Fibroblast of villous mesenchyme (primary cell): Measurements from ENCODE around the gene MUSK. TPM values are rescaled to one million over a fixed set of nuclear protein-coding genes. Genes with fewer than 3 reads are reported as not detected.

Experiments
- DNase-seq: peaks from one replicate; pipeline ENCODE4 v3.0.0-alpha.2; 2010; ENCODE audit warnings: low read depth
- H3K4me3 ChIP-seq: 2 replicates; pipeline ENCODE4 v1.5.1; 2011; ENCODE audit warnings: low read depth, mild to moderate bottlenecking, low read length
- CTCF ChIP-seq: IDR thresholded peaks from 2 replicates; pipeline ENCODE4 v1.5.1; 2012; ENCODE audit warnings: low read depth, mild to moderate bottlenecking, low read length; ENCODE audit not compliant: insufficient read depth
- total RNA-seq: library from RNA; depleted of rRNA; stranded (reverse); fragments of >200 nt; gene quantifications from 2 replicates; pipeline ENCODE4 v1.2.3, GENCODE V29; 2012

MUSK gene
- total RNA-seq, 1 donor = under 0.01 TPM

- no peak for DNase-seq
- H3K4me3 ChIP-seq = no peak overlapping the region
- TF ChIP-seq CTCF = no peak
Measured at GRCh38 chr9:110712955-110713354, 44.4 kb downstream of the MUSK start.

GRCh38 chr9:110714314-110714713, 45.7 kb downstream of the MUSK start:
- H3K4me3 ChIP-seq = no peak overlapping the region
- no peak for DNase-seq
- no peak for TF ChIP-seq CTCF

GRCh38 chr9:110728058-110728457, 59.5 kb downstream of the MUSK start:
- H3K4me3 ChIP-seq = no peak overlapping the region
- TF ChIP-seq CTCF = no peak
- no peak for DNase-seq

- DNase-seq = no peak
- H3K4me3 ChIP-seq = no peak overlapping the region
- TF ChIP-seq CTCF = no peak
Measured at GRCh38 chr9:110729641-110730040, 61.0 kb downstream of the MUSK start.

- DNase-seq = peak; percentile 57
- H3K4me3 ChIP-seq = no peak overlapping the region
- TF ChIP-seq CTCF = no peak
Measured at GRCh38 chr9:110731437-110732028, 62.9 kb downstream of the MUSK start.

GRCh38 chr9:110738982-110739381, 70.4 kb downstream of the MUSK start:
- H3K4me3 ChIP-seq = no peak overlapping the region
- TF ChIP-seq CTCF = no peak
- DNase-seq = no peak

GRCh38 chr9:110742741-110743371, 74.3 kb downstream of the MUSK start:
- TF ChIP-seq CTCF = no peak
- DNase-seq = peak; percentile 80
- no peak overlapping the region for H3K4me3 ChIP-seq
